ENCODE measurements around the gene CDON. TPM values are rescaled to one million over a fixed set of nuclear protein-coding genes. Genes with fewer than 3 reads are reported as not detected.

CDON gene
- total RNA-seq, 1 experiment from 2014 or later, result 17.1 TPM

DNA sequence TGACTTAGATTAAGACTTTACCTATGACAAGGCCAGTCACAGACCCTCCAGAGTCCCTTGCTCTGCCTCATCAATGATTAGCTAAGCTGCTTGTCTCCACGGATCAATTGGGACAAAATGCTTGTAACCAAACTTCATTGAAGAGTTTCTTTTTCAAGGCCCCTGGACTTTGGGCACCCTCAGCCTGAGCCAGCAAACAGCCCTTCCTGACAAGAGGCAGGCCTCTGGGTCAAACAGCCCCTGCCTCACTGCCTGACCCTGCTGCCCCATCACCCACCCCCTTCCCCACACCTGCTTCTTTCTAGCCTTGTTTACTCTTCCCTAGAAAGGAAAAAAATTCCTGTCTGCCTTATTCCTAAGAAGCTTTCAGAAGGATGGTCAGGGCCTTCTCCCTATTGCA lies 26.3 kb upstream of the CDON start:
- ChIA-PET CTCF (no interaction called here), POLR2A (interaction anchor here (1.6 kb wide), 1 partner anchor 9 kb away, joined by 7 read pairs; no protein-coding TSS in a partner anchor)
- no peak overlapping the region for H3K27ac ChIP-seq (ENCODE audit: low read length)
- intact Hi-C loops (cut with micrococcal nuclease; ENCODE audit: unreplicated experiment), result no loop called here
- no peak for TF ChIP-seq TCF7L2 (IDR thresholded peaks at IDR 0.05; ENCODE audit: low read depth, low read length)
- TF ChIP-seq, protein P1, sequence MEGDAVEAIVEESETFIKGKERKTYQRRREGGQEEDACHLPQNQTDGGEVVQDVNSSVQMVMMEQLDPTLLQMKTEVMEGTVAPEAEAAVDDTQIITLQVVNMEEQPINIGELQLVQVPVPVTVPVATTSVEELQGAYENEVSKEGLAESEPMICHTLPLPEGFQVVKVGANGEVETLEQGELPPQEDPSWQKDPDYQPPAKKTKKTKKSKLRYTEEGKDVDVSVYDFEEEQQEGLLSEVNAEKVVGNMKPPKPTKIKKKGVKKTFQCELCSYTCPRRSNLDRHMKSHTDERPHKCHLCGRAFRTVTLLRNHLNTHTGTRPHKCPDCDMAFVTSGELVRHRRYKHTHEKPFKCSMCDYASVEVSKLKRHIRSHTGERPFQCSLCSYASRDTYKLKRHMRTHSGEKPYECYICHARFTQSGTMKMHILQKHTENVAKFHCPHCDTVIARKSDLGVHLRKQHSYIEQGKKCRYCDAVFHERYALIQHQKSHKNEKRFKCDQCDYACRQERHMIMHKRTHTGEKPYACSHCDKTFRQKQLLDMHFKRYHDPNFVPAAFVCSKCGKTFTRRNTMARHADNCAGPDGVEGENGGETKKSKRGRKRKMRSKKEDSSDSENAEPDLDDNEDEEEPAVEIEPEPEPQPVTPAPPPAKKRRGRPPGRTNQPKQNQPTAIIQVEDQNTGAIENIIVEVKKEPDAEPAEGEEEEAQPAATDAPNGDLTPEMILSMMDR (IDR thresholded peaks at IDR 0.05), result no peak
- TF ChIP-seq, protein P2, sequence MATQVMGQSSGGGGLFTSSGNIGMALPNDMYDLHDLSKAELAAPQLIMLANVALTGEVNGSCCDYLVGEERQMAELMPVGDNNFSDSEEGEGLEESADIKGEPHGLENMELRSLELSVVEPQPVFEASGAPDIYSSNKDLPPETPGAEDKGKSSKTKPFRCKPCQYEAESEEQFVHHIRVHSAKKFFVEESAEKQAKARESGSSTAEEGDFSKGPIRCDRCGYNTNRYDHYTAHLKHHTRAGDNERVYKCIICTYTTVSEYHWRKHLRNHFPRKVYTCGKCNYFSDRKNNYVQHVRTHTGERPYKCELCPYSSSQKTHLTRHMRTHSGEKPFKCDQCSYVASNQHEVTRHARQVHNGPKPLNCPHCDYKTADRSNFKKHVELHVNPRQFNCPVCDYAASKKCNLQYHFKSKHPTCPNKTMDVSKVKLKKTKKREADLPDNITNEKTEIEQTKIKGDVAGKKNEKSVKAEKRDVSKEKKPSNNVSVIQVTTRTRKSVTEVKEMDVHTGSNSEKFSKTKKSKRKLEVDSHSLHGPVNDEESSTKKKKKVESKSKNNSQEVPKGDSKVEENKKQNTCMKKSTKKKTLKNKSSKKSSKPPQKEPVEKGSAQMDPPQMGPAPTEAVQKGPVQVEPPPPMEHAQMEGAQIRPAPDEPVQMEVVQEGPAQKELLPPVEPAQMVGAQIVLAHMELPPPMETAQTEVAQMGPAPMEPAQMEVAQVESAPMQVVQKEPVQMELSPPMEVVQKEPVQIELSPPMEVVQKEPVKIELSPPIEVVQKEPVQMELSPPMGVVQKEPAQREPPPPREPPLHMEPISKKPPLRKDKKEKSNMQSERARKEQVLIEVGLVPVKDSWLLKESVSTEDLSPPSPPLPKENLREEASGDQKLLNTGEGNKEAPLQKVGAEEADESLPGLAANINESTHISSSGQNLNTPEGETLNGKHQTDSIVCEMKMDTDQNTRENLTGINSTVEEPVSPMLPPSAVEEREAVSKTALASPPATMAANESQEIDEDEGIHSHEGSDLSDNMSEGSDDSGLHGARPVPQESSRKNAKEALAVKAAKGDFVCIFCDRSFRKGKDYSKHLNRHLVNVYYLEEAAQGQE (IDR thresholded peaks at IDR 0.05; ENCODE audit: insufficient read depth in 1 of 2, low read depth in 2 of 2, low read length in 1 of 2), result no peak
- no peak for TF ChIP-seq SIN3A (IDR thresholded peaks at IDR 0.05; ENCODE audit: borderline replicate concordance, insufficient read depth, low read depth, low read length)
- TF ChIP-seq POLR2AphosphoS5 (IDR thresholded peaks at IDR 0.05; ENCODE audit: low read depth, low read length), result no peak
- in situ Hi-C loops (cut with HindIII; ENCODE audit: low pct_unique_long_range_greater_than_20kb, low sequenced_read_pairs), result loop anchor here (25.0 kb wide), 1 partner anchor 177 kb away; the partner anchor contains the start of genes DDX25 and PUS3
- H3K4me1 ChIP-seq (ENCODE audit: control insufficient read depth, insufficient read depth, low read length), result no peaks in the 10 kb centered on the region
- BruUV-seq (replicated peaks), result no TSS peak
- no peak for DNase-seq (ENCODE audit: low read depth, low spot score)
- H3K4me3 ChIP-seq (ENCODE audit: low read depth in 2 of 2, low read length in 2 of 2), result no peak overlapping the region
- ATAC-seq, result no peak
- H3K27me3 ChIP-seq (ENCODE audit: control insufficient read depth, insufficient read depth, low read length), result no peaks in the 10 kb centered on the region
- no peaks in the 10 kb centered on the region for H3K36me3 ChIP-seq (ENCODE audit: control insufficient read depth, insufficient read depth, low read length)
- H3K9me3 ChIP-seq (ENCODE audit: control insufficient read depth, insufficient read depth, low read depth, low read length), result no peaks in the 10 kb centered on the region

DNA sequence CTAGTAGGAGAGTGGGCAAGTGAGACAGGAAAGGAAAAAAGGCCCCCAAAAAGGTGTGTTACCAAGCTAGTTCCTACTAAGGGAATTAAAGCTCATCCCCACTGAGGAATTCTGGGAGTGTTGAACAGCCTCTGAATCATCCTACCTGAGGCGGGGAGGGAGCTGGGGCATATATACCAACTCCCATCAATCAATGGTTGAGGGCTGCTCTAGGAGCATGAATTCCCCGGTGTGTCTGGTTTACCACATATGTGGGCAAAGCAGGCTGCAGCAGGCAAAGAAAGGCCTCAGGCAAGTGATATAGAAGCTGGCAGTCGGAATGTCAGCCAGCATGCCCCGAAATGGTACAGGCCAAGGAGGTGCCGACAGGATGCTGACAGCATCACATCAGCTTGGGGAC lies 23.6 kb upstream of the CDON start:
- H3K27ac ChIP-seq (ENCODE audit: low read length), result no peak overlapping the region
- DNase-seq (ENCODE audit: low read depth, low spot score) (no peak), ATAC-seq (no peak)
- H3K9me3 ChIP-seq (ENCODE audit: control insufficient read depth, insufficient read depth, low read depth, low read length), result no peaks in the 10 kb centered on the region
- TF ChIP-seq POLR2AphosphoS5 (IDR thresholded peaks at IDR 0.05; ENCODE audit: low read depth, low read length) (no peak), TCF7L2 (IDR thresholded peaks at IDR 0.05; ENCODE audit: low read depth, low read length) (no peak), SIN3A (IDR thresholded peaks at IDR 0.05; ENCODE audit: borderline replicate concordance, insufficient read depth, low read depth, low read length) (no peak)
- TF ChIP-seq, protein P1 (IDR thresholded peaks at IDR 0.05), result no peak
- TF ChIP-seq, protein P2 (IDR thresholded peaks at IDR 0.05; ENCODE audit: insufficient read depth in 1 of 2, low read depth in 2 of 2, low read length in 1 of 2), result no peak
- H3K36me3 ChIP-seq (ENCODE audit: control insufficient read depth, insufficient read depth, low read length), result no peaks in the 10 kb centered on the region
- no peaks in the 10 kb centered on the region for H3K27me3 ChIP-seq (ENCODE audit: control insufficient read depth, insufficient read depth, low read length)
- no peak overlapping the region for H3K4me3 ChIP-seq (ENCODE audit: low read depth in 2 of 2, low read length in 2 of 2)
- POLR2A ChIA-PET, result no interaction called here
- BruUV-seq (replicated peaks), result no TSS peak
- in situ Hi-C loops (cut with HindIII; ENCODE audit: low pct_unique_long_range_greater_than_20kb, low sequenced_read_pairs), result loop anchor here (25.0 kb wide), 1 partner anchor 174 kb away; the partner anchor contains the start of genes DDX25 and PUS3
- no peaks in the 10 kb centered on the region for H3K4me1 ChIP-seq (ENCODE audit: control insufficient read depth, insufficient read depth, low read length)
- CTCF ChIA-PET, result no interaction called here
- intact Hi-C loops (cut with micrococcal nuclease; ENCODE audit: unreplicated experiment), result no loop called here

Measured in Panc1 (cell line).